K562 treated with DMSO at 1 percent for 12 hours (cell line): Measurements from ENCODE around the gene TUT4. TPM values are rescaled to one million over a fixed set of nuclear protein-coding genes. Genes with fewer than 3 reads are reported as not detected.

Source experiments
- total RNA-seq: library from RNA; unstranded; fragments of 300-600 nt; gene quantifications from 2 replicates; pipeline ENCODE4 v1.2.3, GENCODE V29; 2022; ENCODE audit not compliant: insufficient read depth

Gene TUT4, protein sequence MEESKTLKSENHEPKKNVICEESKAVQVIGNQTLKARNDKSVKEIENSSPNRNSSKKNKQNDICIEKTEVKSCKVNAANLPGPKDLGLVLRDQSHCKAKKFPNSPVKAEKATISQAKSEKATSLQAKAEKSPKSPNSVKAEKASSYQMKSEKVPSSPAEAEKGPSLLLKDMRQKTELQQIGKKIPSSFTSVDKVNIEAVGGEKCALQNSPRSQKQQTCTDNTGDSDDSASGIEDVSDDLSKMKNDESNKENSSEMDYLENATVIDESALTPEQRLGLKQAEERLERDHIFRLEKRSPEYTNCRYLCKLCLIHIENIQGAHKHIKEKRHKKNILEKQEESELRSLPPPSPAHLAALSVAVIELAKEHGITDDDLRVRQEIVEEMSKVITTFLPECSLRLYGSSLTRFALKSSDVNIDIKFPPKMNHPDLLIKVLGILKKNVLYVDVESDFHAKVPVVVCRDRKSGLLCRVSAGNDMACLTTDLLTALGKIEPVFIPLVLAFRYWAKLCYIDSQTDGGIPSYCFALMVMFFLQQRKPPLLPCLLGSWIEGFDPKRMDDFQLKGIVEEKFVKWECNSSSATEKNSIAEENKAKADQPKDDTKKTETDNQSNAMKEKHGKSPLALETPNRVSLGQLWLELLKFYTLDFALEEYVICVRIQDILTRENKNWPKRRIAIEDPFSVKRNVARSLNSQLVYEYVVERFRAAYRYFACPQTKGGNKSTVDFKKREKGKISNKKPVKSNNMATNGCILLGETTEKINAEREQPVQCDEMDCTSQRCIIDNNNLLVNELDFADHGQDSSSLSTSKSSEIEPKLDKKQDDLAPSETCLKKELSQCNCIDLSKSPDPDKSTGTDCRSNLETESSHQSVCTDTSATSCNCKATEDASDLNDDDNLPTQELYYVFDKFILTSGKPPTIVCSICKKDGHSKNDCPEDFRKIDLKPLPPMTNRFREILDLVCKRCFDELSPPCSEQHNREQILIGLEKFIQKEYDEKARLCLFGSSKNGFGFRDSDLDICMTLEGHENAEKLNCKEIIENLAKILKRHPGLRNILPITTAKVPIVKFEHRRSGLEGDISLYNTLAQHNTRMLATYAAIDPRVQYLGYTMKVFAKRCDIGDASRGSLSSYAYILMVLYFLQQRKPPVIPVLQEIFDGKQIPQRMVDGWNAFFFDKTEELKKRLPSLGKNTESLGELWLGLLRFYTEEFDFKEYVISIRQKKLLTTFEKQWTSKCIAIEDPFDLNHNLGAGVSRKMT (N-terminal part only)
- total RNA-seq, result 24.4 and 48.8 TPM in 2 replicates

DNA sequence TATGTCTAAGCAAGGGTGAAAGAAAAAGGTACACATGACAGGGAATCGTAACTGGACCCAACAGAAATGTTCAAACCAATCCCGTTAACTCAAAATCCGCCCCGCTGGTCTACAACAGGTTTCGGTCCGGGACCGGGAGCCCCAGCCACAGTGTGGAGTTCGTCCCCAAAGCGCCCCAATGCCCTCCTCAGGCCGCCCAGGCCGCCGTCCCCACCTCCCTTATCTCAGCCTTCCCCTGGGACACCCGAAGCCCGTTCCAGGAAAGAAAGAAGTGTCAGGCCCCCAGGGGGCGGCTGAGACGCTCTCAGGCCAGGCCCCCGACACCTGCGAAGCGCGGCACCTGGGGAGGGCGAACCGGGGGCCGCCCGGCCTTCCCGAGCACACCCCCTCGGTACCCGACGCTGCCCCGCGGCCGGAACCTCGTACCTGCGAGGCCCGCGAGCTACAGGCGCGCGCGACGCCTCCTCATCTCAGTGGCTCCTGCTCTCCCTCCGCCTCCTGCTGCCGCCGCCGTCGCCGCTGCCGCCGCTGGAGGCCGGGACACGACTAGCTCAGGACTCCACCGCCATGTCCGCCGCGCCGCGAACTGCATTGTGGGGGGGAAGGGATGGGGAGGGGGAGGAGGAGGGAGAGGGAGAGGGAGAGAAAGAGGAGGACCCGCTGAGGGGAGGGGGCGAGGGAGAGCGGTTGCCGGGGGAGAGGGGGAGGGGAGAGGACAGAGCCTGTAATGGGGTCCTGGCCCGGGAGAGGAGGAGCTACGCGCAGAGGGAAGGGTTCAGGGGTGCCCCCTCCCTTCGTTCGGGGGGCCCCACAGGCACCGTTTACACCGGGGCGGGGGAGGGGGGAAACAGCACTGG is at the start of gene TUT4:
TUT4 (minus strand) TSS at position 588 of the 857 bp plus-strand sequence. CDS start 26,812 bp downstream, outside the sequence.

DNA sequence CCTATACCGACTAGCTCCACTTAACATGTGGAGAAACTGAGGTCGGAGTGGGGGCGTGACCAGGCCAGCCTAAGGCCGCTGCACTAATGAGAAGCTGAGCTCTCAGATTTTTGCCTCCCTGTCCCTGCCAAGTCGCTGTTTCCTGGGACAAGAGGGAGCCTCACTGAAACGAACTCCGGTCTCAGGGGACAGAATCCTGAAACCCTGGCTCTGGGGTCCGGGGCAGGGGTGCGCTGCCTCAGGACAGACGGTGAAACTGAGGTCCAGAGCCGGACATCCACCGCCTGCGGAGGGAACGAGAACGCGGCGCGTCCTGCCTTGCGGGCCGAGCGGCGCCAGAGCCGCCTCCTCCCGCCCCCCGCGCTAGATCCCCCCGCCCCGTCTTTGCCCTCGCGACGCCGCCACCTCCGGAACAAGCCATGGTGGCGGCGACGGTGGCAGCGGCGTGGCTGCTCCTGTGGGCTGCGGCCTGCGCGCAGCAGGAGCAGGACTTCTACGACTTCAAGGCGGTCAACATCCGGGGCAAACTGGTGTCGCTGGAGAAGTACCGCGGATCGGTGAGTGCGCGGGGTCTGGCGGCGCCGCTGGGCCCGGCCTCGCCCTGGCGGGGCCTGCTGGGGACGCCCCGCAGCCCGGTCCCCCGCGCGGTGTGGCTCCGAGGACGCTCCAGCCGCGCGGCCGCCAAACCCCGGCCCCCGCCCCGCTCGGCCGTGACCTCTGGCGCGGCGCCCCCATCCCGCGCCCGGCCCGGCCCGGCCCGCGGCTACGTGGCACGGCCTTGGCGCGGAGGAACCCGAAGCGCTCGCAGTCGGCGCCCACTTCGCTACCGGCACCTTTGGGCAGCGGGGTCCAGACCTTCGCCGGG is 49.3 kb upstream of the TUT4 start, which contains the start of gene GPX7:
GPX7 (plus strand) TSS at position 381 of the 865 bp plus-strand sequence; CDS start at position 420, 39 bp downstream.

DNA sequence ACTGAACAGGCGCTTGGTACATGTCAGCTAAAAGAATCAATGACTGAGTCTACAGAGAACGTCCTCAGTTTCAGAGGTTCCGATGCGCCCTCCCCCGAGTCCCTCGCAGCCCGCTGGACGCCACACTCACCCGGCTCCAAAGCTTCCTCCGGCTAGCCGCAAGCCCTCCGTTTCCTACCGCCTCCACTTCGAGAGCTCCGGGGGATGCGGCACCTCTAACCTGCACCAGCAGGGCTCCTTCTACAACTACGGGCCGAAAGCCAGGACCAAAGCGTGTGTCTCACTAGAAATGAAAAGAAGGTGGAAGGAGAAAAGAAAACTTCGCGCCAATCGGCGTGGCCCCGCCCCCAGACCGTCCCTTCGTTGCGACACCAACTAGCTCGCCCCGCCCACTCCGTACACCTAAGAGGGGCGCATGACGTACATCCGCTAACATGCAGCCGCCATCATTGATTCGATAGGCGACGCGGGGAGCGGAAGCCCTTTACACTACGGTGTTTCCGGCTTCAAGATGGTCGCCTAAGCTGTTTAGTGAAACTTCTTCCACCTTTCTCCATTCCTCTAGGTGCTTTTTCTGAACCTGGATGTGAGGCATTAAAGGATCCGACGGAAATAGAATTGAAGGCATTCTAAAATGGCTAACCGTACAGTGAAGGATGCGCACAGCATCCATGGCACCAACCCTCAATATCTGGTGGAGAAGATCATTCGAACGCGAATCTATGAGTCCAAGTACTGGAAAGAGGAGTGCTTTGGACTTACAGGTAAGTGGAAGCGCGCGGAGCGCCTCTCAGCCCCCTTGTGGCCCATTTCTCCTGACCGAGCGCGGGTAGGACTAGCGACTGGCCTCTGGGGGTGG is 148.5 kb downstream of the TUT4 start, which contains the start of the genes ORC1 and PRPF38A:
ORC1 (minus strand) TSS at position 308 of the 859 bp plus-strand sequence. CDS start 2,200 bp downstream, outside the sequence.
PRPF38A (plus strand) TSS at position 487 of the 859 bp plus-strand sequence; CDS start at position 635, 148 bp downstream.

Other genes starting within 250 kb of the TUT4 start
- 27.4 and 40.9 TPM in 2 replicates for gene CC2D1B, start 186.9 kb downstream of the TUT4 start, total RNA-seq
- 30.6 and 59.6 TPM in 2 replicates for gene ORC1, start 148.7 kb downstream of the TUT4 start, total RNA-seq
- 32.0 and 59.2 TPM in 2 replicates for gene PRPF38A, start 148.5 kb downstream of the TUT4 start, total RNA-seq
- gene GPX7, start 49.3 kb upstream of the TUT4 start, total RNA-seq, result not detected in 2 replicates
- not detected in 2 replicates for gene SHISAL2A, start 80.1 kb upstream of the TUT4 start, total RNA-seq
- gene COA7, start 145.3 kb upstream of the TUT4 start, total RNA-seq, result 9.2 and 22.8 TPM in 2 replicates
- gene ZYG11B, start 173.4 kb upstream of the TUT4 start, total RNA-seq, result 3.4 and 19.2 TPM in 2 replicates